Stimulated activated naive CD8-positive, alpha-beta T cell treated with anti-CD3 and anti-CD28 coated beads, Interleukin-15, amount 100 ng/mL, for 72 hours (primary cell): ENCODE data around the gene FMN2.
"Not testable (repeated sequence)": the region's sequence is repeated elsewhere in the genome, so short reads cannot be mapped to it uniquely, and the experiment has no call there.

ENCODE experiments used
- ATAC-seq: fragments of 150-1000 bp; cut with Tn5 transposase; 2 replicates; pipeline ENCODE4 v1.10.0; 2021; ENCODE audit warnings: mild to moderate bottlenecking, moderate library complexity
- DNase-seq, 2 donors: peaks; one replicate each; pipeline ENCODE4 v3.0.0; 2021 to 2022
- H3K27ac Mint-ChIP-seq, 2 donors: one replicate each; pipeline ENCODE4 v1.8.0; 2022; ENCODE audit warnings: mild to moderate bottlenecking in 2 of 2, mixed read lengths in 2 of 2, moderate library complexity in 2 of 2
- H3K27me3 Mint-ChIP-seq: one replicate; pipeline ENCODE4 v1.8.0; 2022; ENCODE audit warnings: mixed read lengths
- H3K4me1 Mint-ChIP-seq: one replicate; pipeline ENCODE4 v1.8.0; 2022; ENCODE audit warnings: mild to moderate bottlenecking, mixed read lengths
- H3K4me3 Mint-ChIP-seq, 2 donors: one replicate each; pipeline ENCODE4 v1.8.0; 2022; ENCODE audit warnings: mild to moderate bottlenecking in 2 of 2, mixed read lengths in 2 of 2, moderate library complexity in 1 of 2
- H3K9me3 Mint-ChIP-seq, 2 donors: one replicate each; pipeline ENCODE4 v1.8.0; 2022; ENCODE audit warnings: mixed read lengths in 2 of 2

FMN2 gene

DNA sequence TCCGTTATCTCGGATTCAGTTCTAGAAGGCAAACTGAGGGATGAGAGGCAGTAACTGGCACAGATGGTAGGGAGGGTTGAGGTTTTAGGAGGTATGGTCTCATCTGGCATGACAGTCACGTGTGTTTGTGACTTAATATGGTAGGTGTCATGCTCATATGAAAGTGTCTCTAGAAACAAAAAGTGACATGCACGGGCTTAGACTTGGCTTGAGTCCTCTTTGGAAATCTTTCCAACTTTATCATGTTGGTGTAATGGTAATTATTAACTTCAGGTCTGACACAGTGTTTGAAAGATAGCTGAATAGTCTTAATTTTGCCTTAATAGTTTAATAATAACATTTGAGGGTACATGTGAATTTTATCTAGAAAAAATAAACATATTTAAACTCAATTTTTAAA is 218.1 kb downstream of the FMN2 start:
- ATAC-seq (no peak), DNase-seq (no peak)
- no peaks in the 10 kb centered on the region for H3K4me1 Mint-ChIP-seq
- no peaks in the 10 kb centered on the region for H3K27me3 Mint-ChIP-seq
- peaks cover 0 to 9% of the 10 kb centered on the region in 2 donors for H3K9me3 Mint-ChIP-seq
- H3K4me3 Mint-ChIP-seq, result no peak overlapping the region
- no peak overlapping the region for H3K27ac Mint-ChIP-seq

DNA sequence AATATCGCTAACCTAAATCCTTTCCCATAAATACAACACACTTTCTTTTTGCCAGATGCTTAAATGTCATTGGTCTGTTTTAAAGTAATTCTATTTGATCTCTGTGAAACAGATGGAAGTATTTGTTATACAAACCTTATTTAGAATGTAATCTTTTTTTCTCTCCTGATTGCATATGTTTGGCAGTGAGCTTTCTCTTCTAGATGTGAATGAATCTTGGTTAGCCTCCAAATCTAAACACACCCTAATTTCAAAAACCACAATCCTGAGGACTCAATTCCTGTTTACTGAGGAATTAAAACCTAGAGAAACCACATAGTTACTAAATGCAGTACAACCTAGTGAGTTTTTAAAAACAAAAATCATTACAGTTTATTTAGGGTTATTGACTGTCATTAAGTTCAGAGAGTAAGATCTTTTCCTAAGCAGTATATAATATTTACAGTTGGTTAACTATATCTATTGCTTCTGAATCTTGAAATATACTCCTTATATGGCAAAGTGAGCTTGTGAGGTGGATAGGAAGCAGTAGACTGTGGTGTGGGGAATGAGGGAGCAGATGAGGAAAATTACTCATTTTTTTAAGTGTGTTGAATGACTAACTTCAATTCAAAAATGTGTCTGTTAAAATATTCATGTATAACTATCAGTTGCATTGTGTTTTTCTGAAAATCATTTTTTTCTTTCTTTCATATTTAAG is 218.7 kb downstream of the FMN2 start:
- DNase-seq (no peak), ATAC-seq (no peak)
- no peak overlapping the region for H3K4me3 Mint-ChIP-seq
- no peak overlapping the region for H3K27ac Mint-ChIP-seq
- H3K4me1 Mint-ChIP-seq, result no peaks in the 10 kb centered on the region
- H3K27me3 Mint-ChIP-seq, result no peaks in the 10 kb centered on the region
- peaks cover 0 to 9% of the 10 kb centered on the region in 2 donors for H3K9me3 Mint-ChIP-seq

DNA sequence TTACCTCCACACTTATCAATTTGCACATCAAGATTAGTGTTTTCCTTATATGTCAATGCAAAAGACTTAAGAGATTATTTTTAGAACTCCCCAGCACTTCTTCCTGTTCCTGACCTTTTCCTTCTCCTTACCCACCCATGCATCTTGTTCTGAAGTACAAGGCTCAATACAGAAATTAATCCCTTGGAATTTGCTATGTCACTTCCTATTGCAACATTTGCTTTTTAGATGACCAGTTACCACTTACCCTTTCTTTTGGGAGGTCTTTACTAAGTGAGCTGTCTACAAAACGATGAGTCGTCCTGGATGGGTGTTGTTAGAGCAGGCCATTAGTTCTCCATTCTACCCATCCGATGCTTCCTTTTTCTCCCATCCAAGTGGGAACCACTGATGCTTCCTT is 221.2 kb downstream of the FMN2 start:
- H3K27me3 Mint-ChIP-seq, result no peaks in the 10 kb centered on the region
- DNase-seq (no peak), ATAC-seq (no peak)
- no peak overlapping the region for H3K27ac Mint-ChIP-seq
- H3K4me1 Mint-ChIP-seq, result no peaks in the 10 kb centered on the region
- peaks cover 0 to 8% of the 10 kb centered on the region in 2 donors for H3K9me3 Mint-ChIP-seq
- no peak overlapping the region for H3K4me3 Mint-ChIP-seq

DNA sequence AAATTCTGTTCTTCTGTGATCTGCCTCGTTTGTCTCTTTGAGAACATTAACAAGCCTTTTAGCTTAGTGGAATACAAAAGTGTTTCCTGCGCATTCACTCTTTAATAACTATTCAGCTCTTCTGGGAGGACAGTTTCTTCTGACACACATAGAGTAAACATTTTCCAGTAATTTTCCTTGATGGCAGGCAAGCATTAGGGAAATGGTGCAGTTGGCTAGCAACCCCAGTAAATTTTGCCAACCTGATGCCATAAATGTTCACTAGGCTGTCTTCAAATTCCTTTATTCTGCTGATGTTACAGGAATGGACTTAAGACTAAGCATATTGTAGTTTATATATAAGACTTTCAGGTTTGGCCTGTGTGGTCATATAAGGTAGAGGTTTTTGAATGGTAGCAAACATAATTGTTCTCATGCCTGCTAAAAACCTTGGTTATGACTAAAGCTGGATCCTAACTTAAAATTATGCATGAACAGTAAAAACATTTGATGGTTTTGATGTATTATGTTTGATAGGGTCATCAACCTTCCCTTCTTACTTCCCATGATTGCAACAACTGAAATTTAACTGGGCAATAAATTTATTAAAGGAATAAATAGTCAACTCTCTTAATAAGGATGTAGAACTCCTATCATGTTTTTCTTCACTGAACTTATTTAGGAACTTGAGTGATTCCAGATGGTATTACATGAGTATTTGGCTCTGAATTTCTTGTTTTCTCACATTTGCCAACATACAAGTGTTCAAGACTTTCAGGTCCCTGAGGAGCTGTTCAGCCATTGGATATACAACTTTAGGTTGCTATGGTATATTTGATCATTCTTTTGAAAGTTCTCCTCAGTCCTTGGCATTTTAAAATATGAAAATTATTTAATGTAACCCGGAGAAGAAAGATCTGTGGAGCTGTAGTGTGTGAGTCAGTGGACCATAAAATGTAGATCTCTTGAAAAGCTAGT is 223.4 kb downstream of the FMN2 start:
- DNase-seq (no peak), ATAC-seq (no peak)
- H3K9me3 Mint-ChIP-seq, result peaks cover 0 to 11% of the 10 kb centered on the region in 2 donors
- H3K27ac Mint-ChIP-seq, result no peak overlapping the region
- H3K4me1 Mint-ChIP-seq, result no peaks in the 10 kb centered on the region
- H3K27me3 Mint-ChIP-seq, result no peaks in the 10 kb centered on the region
- H3K4me3 Mint-ChIP-seq, result no peak overlapping the region

DNA sequence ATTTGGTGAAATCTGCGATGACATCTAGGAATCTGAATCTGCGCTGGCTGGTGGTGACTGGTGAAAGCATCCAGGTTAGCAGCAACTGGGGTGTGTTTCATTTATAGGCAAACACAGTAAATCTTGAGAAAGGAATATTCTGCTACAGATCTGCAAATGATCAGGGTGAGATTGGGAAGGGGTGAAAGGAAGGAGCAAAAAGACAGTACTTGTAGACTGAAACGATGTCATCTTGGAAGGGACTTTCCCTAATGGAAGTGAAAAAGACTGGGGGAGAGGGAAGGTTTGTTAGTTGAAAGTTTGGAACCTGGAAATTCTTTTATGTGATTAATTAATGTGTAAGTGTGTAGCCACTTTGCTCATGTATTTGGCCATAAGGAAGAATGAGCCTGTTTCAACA is 228.3 kb downstream of the FMN2 start:
- H3K4me1 Mint-ChIP-seq, result no peaks in the 10 kb centered on the region
- DNase-seq (no peak), ATAC-seq (no peak)
- H3K9me3 Mint-ChIP-seq, result peaks cover 4 to 23% of the 10 kb centered on the region in 2 donors
- H3K27ac Mint-ChIP-seq, result no peak overlapping the region
- no peak overlapping the region for H3K4me3 Mint-ChIP-seq
- no peaks in the 10 kb centered on the region for H3K27me3 Mint-ChIP-seq

DNA sequence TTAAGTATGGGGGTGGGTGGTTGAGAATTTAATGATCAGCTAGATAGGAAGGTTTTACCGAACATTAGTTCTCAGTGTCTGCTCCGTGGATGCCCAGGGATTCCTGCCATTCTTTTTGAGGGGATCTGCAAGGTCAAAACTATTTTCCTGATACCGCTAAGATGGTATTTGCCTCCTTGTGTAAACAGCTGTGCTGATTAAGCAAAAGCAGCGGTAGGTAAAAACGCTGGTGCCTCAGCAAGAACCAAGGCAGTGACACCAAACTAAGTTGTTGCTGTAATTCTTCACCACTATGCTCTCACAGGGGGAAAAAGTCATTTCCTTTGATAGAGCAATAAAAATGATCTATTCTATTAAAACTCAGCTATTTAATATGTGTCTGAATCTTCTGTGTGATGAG is 229.0 kb downstream of the FMN2 start:
- DNase-seq (no peak), ATAC-seq (no peak)
- Mint-ChIP-seq H3K4me3 (no peak overlapping the region), H3K9me3 (peaks cover 4 to 23% of the 10 kb centered on the region in 2 donors), H3K27me3 (no peaks in the 10 kb centered on the region), H3K27ac (no peak overlapping the region), H3K4me1 (no peaks in the 10 kb centered on the region)

DNA sequence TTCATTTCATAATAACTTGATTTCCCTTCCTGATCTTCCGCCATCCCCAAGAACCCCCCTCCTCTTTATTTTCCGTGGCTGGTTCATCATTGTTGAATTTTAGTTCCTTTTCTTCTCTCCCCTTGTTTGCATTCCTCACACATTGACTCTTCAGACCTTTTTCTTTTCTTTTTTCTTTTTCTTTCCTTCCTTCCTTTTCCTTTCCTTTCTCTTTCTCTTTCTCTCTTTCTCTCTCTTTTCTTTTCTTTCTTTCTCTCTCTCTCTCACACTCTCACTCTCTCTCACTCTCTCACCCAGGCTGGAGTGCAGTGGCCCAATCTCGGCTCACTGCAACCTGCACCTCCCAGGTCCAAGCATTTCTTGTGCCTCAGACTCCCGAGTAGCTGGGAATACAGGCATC is 231.3 kb downstream of the FMN2 start:
- Mint-ChIP-seq H3K4me3 (no peak overlapping the region), H3K27ac (no peak overlapping the region), H3K9me3 (peaks cover 4 to 23% of the 10 kb centered on the region in 2 donors), H3K27me3 (no peaks in the 10 kb centered on the region), H3K4me1 (no peaks in the 10 kb centered on the region)
- no peak for ATAC-seq
- DNase-seq, result no peak

DNA sequence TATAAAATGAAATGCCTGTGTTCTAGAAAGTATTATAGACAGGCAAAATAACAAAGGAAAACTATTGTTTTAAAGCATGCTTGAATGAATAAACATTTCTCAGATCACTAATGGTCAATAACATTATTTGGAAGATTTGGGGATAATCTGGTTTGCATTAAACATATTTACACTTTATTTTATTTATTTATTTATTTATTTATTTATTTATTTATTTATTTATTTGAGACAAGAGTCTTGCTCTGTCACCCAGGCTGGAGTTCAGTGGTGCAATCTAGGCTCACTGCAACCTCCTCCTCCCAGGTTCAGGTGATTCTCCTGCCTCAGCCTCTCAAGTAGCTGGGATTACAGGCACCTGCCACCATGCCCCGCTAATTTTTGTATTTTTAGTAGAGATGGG is 236.7 kb downstream of the FMN2 start:
- H3K27me3 Mint-ChIP-seq, DNase-seq, H3K4me3 Mint-ChIP-seq, ATAC-seq, H3K4me1 Mint-ChIP-seq, H3K27ac Mint-ChIP-seq: not testable (repeated sequence)
- H3K9me3 Mint-ChIP-seq, result peaks cover 4 to 12% of the 10 kb centered on the region in 2 donors

DNA sequence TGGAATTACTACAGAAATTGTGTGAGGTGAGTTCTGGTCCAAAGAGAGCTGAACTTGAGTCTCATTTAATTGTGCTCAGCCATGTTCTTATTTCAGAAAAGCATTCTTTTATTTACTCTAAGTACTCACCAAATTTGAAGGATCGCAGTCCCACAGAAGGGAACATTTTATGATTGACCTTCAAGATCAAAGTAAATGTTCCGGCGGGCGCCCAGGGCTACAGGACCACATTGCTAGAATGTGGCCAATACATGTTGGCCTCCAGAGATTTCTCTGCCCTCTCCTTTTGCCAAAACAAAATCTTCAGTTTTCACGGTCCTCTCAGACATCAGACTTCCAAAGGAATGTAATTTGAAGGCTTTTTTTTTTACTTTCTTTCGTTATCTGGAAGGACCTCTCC is 237.8 kb downstream of the FMN2 start:
- DNase-seq (no peak), ATAC-seq (no peak)
- Mint-ChIP-seq H3K9me3 (peaks cover 0 to 5% of the 10 kb centered on the region in 2 donors), H3K27ac (no peak overlapping the region), H3K27me3 (no peaks in the 10 kb centered on the region), H3K4me1 (no peaks in the 10 kb centered on the region), H3K4me3 (no peak overlapping the region)

DNA sequence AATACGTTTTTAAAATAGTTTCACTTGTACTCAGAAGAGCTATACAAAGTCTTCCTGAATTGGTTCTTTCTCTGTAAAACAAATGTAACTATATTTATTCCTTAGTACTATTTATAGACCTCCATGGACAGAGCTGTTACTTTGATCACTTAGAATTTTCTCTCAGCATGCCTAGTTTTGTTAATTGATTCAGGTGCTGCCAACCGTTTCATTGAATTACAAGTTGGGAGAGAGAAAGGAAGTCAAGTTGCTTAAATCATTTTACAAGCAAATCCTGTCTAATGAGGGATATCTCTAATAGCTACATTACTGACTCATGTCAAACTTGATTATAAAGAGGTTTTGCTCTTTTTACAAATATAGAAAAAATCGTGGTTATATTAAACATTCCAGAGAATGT is 241.0 kb downstream of the FMN2 start:
- Mint-ChIP-seq H3K27me3 (no peaks in the 10 kb centered on the region), H3K4me1 (no peaks in the 10 kb centered on the region), H3K9me3 (no peaks in the 10 kb centered on the region), H3K4me3 (no peak overlapping the region), H3K27ac (no peak overlapping the region)
- ATAC-seq (no peak), DNase-seq (no peak)

DNA sequence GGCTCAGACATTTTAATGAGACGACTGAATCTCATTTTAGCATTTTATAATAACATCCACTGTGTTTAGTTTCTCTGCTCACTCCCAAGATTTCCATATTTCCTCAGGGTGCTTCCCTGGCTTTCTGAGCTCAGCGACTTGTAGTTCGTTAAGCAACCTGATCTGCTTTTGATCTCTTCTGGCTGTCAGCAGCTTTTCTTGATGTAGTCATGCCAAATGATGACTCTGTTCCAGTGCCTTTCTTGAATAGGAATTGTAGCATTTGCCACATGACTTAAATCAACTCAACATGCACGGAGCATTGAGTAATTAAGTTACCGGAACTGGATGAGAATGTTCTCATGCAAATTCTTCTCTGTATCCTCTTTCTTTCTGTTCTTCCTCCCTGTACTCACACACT is 246.1 kb downstream of the FMN2 start:
- H3K9me3 Mint-ChIP-seq, result no peaks in the 10 kb centered on the region
- H3K27ac Mint-ChIP-seq, result no peak overlapping the region
- H3K27me3 Mint-ChIP-seq, result no peaks in the 10 kb centered on the region
- no peak for DNase-seq
- ATAC-seq, result no peak
- no peak overlapping the region for H3K4me3 Mint-ChIP-seq
- no peaks in the 10 kb centered on the region for H3K4me1 Mint-ChIP-seq

DNA sequence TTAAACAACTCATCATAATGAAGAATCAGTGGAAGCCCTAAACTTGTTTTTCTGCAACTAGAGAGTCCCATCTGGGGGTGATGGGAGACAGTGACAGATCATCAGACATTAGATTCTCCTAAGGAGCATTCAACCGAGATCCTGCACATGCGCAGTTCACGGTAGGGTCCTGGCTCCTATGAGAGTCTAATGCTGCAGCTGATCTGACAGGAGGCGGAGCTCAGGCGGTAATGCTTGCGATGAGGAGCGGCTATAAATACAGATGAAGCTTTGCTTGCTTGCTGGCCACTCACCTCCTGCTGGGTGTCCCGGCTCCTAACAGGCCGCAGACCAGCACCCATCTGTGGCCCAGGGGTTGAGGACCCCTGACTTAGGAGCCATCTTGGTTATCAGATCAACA is 247.2 kb downstream of the FMN2 start:
- DNase-seq (no peak), ATAC-seq (no peak)
- Mint-ChIP-seq H3K9me3 (no peaks in the 10 kb centered on the region), H3K27ac (no peak overlapping the region), H3K27me3 (no peaks in the 10 kb centered on the region), H3K4me3 (no peak overlapping the region), H3K4me1 (no peaks in the 10 kb centered on the region)

DNA sequence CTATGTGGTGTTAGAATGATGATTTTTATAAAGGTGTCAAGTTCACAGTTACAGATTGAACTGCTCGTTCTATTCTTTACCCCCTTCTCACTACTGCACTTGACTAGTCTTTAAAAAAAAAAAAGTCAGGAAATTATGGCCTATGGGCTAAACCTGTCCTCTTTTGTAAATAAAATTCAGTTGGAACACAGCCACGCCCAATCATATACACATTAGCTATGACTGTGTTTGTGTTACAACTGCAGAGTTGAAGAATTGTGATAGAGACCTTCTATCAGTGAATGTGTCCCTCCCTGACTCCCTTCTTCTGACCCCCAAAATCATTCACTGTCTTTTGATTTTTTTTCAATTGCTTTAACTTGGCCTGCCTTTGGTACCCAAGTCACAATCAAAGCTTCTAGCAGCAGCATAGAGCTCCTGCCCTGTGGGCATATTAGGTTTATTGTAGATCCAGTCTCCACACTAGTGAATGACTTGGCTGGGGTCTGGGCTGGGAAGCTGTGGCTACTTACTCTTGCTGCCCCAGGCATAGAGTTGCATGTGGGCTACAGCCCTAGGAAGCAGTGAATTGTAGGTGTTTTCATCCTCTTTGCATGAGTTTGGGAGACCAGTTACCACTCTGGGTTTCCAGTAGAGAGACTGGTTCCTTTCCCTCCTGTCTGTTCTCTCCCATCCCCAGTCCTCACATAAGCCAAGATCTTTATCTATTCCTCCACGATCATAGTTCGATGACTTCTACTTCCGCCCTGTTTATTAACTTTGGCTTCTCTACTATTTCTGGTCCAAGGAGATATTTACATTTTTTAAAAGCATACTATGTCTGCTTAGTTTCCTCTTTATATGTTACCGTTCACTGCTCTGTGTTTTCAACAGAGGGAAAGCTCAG is 249.9 kb downstream of the FMN2 start:
- ATAC-seq (no peak), DNase-seq (no peak)
- Mint-ChIP-seq H3K9me3 (no peaks in the 10 kb centered on the region), H3K27me3 (no peaks in the 10 kb centered on the region), H3K27ac (no peak overlapping the region), H3K4me3 (no peak overlapping the region), H3K4me1 (no peaks in the 10 kb centered on the region)

DNA sequence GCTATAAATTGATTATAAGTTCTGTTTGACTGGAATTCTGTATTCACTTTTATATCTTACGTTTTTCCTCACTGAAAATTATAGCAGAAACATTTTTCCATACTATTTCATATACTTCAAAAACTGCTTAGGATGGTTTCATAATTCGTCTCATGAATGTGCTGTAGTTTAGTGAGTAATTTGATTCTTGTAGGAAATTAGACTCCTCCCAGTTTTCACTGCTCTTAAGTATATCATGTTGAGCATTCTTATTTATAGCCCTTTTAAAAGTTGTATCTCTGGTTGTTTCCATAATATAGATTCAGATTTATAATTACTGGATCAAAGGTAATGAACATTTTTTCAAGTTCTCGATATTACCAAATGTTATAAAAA is 250.6 kb downstream of the FMN2 start:
- Mint-ChIP-seq H3K9me3 (no peaks in the 10 kb centered on the region), H3K4me1 (no peaks in the 10 kb centered on the region), H3K27ac (no peak overlapping the region), H3K27me3 (no peaks in the 10 kb centered on the region), H3K4me3 (no peak overlapping the region)
- DNase-seq (no peak), ATAC-seq (no peak)

DNA sequence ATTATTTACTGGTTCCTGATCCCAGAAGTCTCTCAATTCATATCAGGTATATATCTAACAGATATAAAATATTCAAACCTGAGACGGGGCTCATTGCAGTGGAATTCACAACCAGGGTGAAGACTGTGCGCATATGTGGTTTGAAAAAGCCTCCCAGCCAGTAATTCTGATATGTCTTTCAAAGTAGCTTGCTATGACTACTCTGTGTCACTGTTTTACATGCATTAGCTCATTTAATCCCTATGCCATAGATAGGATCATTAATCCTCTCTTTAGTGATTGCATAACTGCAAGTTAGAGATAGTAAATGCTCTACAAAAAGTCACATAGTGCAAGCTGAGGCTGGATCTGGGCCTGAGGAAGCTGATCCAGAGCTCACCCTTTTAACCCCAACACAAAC is 251.4 kb downstream of the FMN2 start:
- H3K27ac Mint-ChIP-seq, result no peak overlapping the region
- no peak for ATAC-seq
- no peak overlapping the region for H3K4me3 Mint-ChIP-seq
- no peak for DNase-seq
- no peaks in the 10 kb centered on the region for H3K9me3 Mint-ChIP-seq
- H3K4me1 Mint-ChIP-seq, result no peaks in the 10 kb centered on the region
- H3K27me3 Mint-ChIP-seq, result no peaks in the 10 kb centered on the region

DNA sequence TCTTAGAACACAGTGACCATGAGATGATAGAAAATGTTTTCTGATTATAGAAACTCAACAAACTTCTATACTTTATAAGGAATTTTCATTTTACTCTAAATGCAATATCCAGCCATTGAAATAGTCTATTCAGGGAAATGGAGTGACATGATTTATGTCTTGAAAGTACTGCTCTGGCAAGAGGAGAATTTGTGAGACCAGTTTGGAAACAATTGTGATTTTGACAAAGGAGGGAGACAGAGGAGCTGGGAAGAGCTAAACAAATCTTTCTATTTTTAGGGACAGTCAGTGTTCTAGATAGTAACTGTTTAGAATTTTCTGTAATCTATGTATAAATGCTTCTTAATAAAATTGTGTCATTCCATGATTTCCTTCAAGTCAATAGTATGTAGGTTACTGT is 252.3 kb downstream of the FMN2 start:
- ATAC-seq (no peak), DNase-seq (no peak)
- Mint-ChIP-seq H3K4me1 (no peaks in the 10 kb centered on the region), H3K4me3 (no peak overlapping the region), H3K9me3 (peaks cover 0 to 5% of the 10 kb centered on the region in 2 donors), H3K27ac (no peak overlapping the region), H3K27me3 (no peaks in the 10 kb centered on the region)
